Activated naive CD8-positive, alpha-beta T cell treated with anti-CD3 and anti-CD28 coated beads for 36 hours (primary cell): Measurements from ENCODE around the gene ABCA3. TPM values are rescaled to one million over a fixed set of nuclear protein-coding genes. Genes with fewer than 3 reads are reported as not detected.

Experiments used
- DNase-seq: peaks from one replicate; pipeline ENCODE4 v3.0.0; 2021
- H3K27ac Mint-ChIP-seq: one replicate; pipeline ENCODE4 v1.8.0; 2022; ENCODE audit warnings: mild to moderate bottlenecking, moderate library complexity, mixed read lengths
- H3K27me3 Mint-ChIP-seq: one replicate; pipeline ENCODE4 v1.8.0; 2022; ENCODE audit warnings: mild to moderate bottlenecking, mixed read lengths
- H3K36me3 Mint-ChIP-seq: one replicate; pipeline ENCODE4 v1.8.0; 2021; ENCODE audit warnings: mild to moderate bottlenecking, mixed read lengths
- H3K4me1 Mint-ChIP-seq: one replicate; pipeline ENCODE4 v1.8.0; 2021; ENCODE audit warnings: mixed read lengths
- H3K4me3 Mint-ChIP-seq: one replicate; pipeline ENCODE4 v1.8.0; 2022; ENCODE audit warnings: mild to moderate bottlenecking, moderate library complexity, mixed read lengths
- H3K9me3 Mint-ChIP-seq: one replicate; pipeline ENCODE4 v1.8.0; 2022; ENCODE audit warnings: mixed read lengths
- total RNA-seq, 2 experiments: library from RNA; stranded (reverse); gene quantifications; one replicate each; pipeline ENCODE4 v1.2.3, GENCODE V29; 2021

Gene ABCA3
- total RNA-seq, 2 experiments from 2014 or later, result 3.5 to 4.0 TPM

GRCh38 chr16:2235234-2235651 lies 105.3 kb downstream of the ABCA3 start:
- Mint-ChIP-seq H3K27me3 (peaks cover 4% of the 10 kb centered on the region), H3K4me3 (no peak overlapping the region), H3K27ac (no peak overlapping the region), H3K4me1 (no peaks in the 10 kb centered on the region), H3K9me3 (no peaks in the 10 kb centered on the region), H3K36me3 (peaks cover 7% of the 10 kb centered on the region)
- no peak for DNase-seq

DNA sequence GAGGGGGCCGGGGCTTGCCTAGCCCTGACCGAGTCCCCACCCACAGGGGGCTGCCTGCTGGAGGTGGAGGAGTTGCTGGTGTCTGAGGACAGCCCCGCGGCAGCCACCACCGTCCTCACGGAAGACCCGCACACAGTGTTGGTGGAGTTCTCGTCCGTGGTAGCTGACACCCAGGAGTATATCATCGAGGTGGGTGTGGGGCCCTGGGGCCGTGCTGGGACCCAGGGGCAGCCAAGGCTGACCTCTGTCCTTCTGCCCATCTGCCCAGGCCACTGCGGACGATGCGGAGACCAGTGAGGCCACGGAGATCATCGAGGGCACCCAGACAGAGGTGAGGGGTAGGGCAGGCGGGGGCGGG lies 105.7 kb downstream of the ABCA3 start:
- Mint-ChIP-seq H3K4me1 (no peaks in the 10 kb centered on the region), H3K4me3 (no peak overlapping the region), H3K36me3 (peaks cover 11% of the 10 kb centered on the region), H3K27ac (no peak overlapping the region), H3K27me3 (peaks cover 4% of the 10 kb centered on the region), H3K9me3 (no peaks in the 10 kb centered on the region)
- no peak for DNase-seq

GRCh38 chr16:2233872-2234812 lies 106.4 kb downstream of the ABCA3 start:
- no peak for DNase-seq
- H3K4me3 Mint-ChIP-seq, result no peak overlapping the region
- peaks cover 11% of the 10 kb centered on the region for H3K36me3 Mint-ChIP-seq
- H3K27me3 Mint-ChIP-seq, result peaks cover 4% of the 10 kb centered on the region
- no peaks in the 10 kb centered on the region for H3K4me1 Mint-ChIP-seq
- H3K27ac Mint-ChIP-seq, result no peak overlapping the region
- no peaks in the 10 kb centered on the region for H3K9me3 Mint-ChIP-seq

DNA sequence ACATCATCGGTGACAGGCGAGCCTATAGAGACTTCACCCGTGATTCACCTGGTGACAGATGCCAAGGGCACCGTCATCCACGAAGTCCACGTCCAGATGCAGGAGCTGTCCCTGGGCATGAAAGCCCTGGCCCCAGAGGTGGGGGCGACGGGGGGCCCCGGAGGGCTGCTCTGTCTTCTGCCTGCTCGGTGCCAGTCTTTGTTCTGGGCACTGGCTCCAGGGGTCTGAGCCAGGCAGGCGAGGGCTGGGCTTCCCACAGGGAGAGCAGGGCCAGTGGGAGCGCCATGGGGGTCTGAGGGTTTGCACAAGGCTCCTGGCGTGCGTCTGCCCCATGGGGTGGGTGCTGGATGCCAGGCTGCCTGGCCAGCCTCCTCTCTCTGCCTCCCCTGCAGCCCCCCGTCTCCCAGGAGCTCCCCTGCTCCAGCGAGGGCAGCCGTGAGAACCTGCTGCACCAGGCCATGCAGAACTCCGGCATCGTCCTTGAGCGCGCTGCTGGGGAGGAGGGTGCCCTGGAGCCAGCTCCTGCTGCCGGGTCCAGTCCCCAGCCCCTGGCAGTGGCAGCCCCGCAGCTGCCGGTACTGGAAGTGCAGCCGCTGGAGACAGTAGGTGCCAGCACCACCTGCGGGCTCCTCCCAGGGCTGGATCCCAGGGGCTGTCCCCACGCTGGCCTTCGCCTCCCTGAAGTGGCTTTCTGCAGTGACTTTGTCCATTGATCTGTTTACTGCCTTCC lies 107.3 kb downstream of the ABCA3 start:
- Mint-ChIP-seq H3K27me3 (peaks cover 4% of the 10 kb centered on the region), H3K36me3 (peaks cover 12% of the 10 kb centered on the region), H3K4me1 (no peaks in the 10 kb centered on the region)

DNA sequence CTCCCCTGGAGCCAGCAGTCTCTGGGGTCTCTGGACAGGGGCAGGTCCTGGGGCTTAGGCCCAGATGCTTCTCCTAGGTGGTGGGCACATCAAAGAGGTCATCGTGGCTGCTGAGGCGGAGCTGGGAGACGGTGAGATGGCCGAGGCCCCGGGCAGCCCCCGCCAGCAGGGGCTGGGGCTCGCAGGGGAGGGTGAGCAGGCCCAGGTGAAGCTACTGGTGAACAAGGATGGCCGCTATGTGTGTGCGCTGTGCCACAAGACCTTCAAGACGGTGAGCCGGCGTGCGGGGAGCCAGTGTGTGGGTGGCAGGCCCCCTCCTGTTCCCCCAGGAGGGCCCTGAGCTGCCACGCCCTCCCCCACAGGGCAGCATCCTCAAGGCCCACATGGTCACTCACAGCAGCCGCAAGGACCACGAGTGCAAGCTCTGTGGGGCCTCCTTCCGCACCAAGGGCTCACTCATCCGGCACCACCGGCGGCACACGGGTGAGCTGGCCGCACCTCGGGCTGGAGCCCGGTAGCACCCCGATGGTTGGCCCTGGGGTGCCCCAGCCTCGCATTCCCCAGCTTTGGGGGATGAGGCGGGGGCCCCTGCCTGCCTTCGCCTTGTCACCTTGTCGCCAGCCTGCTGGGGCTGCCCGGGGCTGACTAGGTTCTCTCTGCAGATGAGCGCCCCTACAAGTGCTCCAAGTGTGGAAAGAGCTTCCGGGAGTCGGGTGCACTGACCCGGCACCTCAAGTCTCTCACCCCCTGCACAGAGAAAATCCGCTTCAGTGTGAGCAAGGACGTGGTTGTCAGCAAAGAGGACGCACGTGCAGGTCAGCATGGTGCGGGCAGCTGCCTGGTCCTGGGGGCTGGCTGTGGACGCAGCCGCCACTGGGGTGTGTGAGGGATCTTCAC lies 108.2 kb downstream of the ABCA3 start:
- H3K27ac Mint-ChIP-seq, result no peak overlapping the region
- H3K27me3 Mint-ChIP-seq, result peaks cover 2% of the 10 kb centered on the region
- DNase-seq, result no peak
- no peak overlapping the region for H3K4me3 Mint-ChIP-seq
- H3K4me1 Mint-ChIP-seq, result no peaks in the 10 kb centered on the region
- H3K36me3 Mint-ChIP-seq, result peaks cover 12% of the 10 kb centered on the region
- no peaks in the 10 kb centered on the region for H3K9me3 Mint-ChIP-seq

More for the DNA sequence above, 107.3 kb downstream of the ABCA3 start:
- no peak overlapping the region for H3K4me3 Mint-ChIP-seq
- no peak for DNase-seq
- no peaks in the 10 kb centered on the region for H3K9me3 Mint-ChIP-seq
- H3K27ac Mint-ChIP-seq, result no peak overlapping the region

GRCh38 chr16:2231016-2231931 lies 109.3 kb downstream of the ABCA3 start:
- Mint-ChIP-seq H3K4me1 (peaks cover 1% of the 10 kb centered on the region), H3K9me3 (no peaks in the 10 kb centered on the region), H3K27me3 (no peaks in the 10 kb centered on the region), H3K36me3 (peaks cover 12% of the 10 kb centered on the region), H3K27ac (no peak overlapping the region), H3K4me3 (no peak overlapping the region)
- DNase-seq, result no peak

- peaks cover 15% of the 10 kb centered on the region for H3K36me3 Mint-ChIP-seq
- no peak overlapping the region for H3K27ac Mint-ChIP-seq
- no peak for DNase-seq
- H3K27me3 Mint-ChIP-seq, result no peaks in the 10 kb centered on the region
- H3K4me1 Mint-ChIP-seq, result peaks cover 6% of the 10 kb centered on the region
- H3K9me3 Mint-ChIP-seq, result no peaks in the 10 kb centered on the region
- H3K4me3 Mint-ChIP-seq, result no peak overlapping the region
Measured at GRCh38 chr16:2230376-2230775, 110.2 kb downstream of the ABCA3 start.

- H3K9me3 Mint-ChIP-seq, result no peaks in the 10 kb centered on the region
- peaks cover 16% of the 10 kb centered on the region for H3K36me3 Mint-ChIP-seq
- H3K4me3 Mint-ChIP-seq, result no peak overlapping the region
- H3K27me3 Mint-ChIP-seq, result no peaks in the 10 kb centered on the region
- no peak for DNase-seq
- no peak overlapping the region for H3K27ac Mint-ChIP-seq
- H3K4me1 Mint-ChIP-seq, result peaks cover 9% of the 10 kb centered on the region
Measured at GRCh38 chr16:2229632-2230250, 110.8 kb downstream of the ABCA3 start.

DNA sequence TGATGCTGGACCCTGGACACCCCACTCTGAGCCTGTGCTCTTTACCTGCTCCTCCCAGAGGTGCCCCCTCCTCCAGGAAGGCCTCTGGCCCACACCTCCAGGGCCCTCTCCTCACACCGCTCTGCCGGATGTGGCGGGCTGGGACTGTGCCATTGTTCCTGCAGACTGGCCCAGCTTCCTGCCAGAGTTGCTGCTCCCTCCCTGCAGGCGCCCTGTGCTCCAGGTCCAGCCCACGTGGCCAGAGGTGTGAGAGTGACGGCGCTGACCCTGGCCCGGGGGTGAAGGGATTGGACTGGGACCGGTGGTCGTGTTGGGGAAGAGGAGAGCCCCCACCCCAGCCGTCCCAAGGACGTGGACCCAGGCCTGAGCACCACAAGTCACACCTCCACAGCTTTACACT lies 111.4 kb downstream of the ABCA3 start:
- peaks cover 9% of the 10 kb centered on the region for H3K4me1 Mint-ChIP-seq
- no peaks in the 10 kb centered on the region for H3K9me3 Mint-ChIP-seq
- no peak overlapping the region for H3K27ac Mint-ChIP-seq
- DNase-seq, result no peak
- H3K27me3 Mint-ChIP-seq, result no peaks in the 10 kb centered on the region
- peaks cover 20% of the 10 kb centered on the region for H3K36me3 Mint-ChIP-seq
- no peak overlapping the region for H3K4me3 Mint-ChIP-seq

- DNase-seq, result no peak
- Mint-ChIP-seq H3K9me3 (no peaks in the 10 kb centered on the region), H3K4me3 (no peak overlapping the region), H3K36me3 (peaks cover 17% of the 10 kb centered on the region), H3K4me1 (peaks cover 9% of the 10 kb centered on the region), H3K27me3 (no peaks in the 10 kb centered on the region), H3K27ac (no peak overlapping the region)
Measured at GRCh38 chr16:2228161-2228824, 112.2 kb downstream of the ABCA3 start.

DNA sequence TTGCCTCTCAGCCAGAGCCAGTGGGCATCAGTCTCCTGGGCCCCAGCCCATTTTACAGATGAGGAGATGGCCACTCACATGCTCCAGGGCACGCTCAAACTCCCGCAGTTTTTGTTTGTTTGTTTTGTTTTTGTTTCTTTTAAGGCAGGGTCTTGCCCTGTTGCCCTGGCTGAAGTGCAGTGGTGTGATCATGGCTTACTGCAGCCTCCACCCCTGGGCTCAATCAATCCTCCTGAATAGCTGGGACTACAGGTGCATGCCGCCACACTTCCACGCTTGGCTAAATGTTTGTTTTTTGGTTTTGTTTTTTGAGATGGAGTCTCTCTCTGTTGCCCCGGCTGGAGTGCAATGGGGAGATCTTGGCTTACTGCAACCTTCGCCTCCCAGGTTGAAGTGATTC lies 113.6 kb downstream of the ABCA3 start:
- Mint-ChIP-seq H3K4me1 (peaks cover 9% of the 10 kb centered on the region), H3K27me3 (no peaks in the 10 kb centered on the region), H3K27ac (no peak overlapping the region), H3K36me3 (peaks cover 16% of the 10 kb centered on the region), H3K9me3 (no peaks in the 10 kb centered on the region), H3K4me3 (no peak overlapping the region)
- DNase-seq, result no peak

GRCh38 chr16:2226245-2226793 lies 114.2 kb downstream of the ABCA3 start:
- DNase-seq, result no peak
- Mint-ChIP-seq H3K4me1 (peaks cover 9% of the 10 kb centered on the region), H3K27me3 (no peaks in the 10 kb centered on the region), H3K4me3 (peak overlapping the region; percentile 4), H3K9me3 (no peaks in the 10 kb centered on the region), H3K36me3 (peaks cover 13% of the 10 kb centered on the region), H3K27ac (no peak overlapping the region)
